ENCODE data around the gene LSM14A.

DNA sequence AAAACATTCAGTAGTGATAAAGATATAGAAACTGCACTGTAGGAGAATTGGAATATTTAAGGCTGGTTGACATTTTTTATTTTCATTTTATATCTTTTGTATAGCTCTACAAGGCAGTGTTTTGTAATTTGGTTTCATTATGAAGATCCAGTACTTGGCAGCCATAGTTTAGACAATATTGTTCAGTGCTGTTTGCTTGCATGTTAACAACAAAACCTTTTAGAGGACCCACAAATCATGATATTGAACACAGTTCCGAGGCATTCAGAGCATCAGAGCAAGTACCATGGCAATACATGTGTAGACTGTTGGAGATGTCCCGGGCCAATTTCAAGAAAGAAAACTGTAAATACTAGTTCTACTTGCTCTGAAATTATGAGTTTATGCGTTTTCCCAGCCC, 56.5 kb downstream of the LSM14A start:
- TF ChIP-seq KLF16 (IDR thresholded peaks at IDR 0.05), result no peak
- no peak for TF ChIP-seq CTCF (IDR thresholded peaks at IDR 0.05 in 2 of 3, conservative IDR thresholded peaks at IDR 0.05 in 1 of 3; ENCODE audit: insufficient read depth in 2 of 3, low read depth in 1 of 3, low read length in 3 of 3)
- no peak for TF ChIP-seq EP300 (IDR thresholded peaks at IDR 0.05; ENCODE audit: low read length)
- TF ChIP-seq, protein P1, sequence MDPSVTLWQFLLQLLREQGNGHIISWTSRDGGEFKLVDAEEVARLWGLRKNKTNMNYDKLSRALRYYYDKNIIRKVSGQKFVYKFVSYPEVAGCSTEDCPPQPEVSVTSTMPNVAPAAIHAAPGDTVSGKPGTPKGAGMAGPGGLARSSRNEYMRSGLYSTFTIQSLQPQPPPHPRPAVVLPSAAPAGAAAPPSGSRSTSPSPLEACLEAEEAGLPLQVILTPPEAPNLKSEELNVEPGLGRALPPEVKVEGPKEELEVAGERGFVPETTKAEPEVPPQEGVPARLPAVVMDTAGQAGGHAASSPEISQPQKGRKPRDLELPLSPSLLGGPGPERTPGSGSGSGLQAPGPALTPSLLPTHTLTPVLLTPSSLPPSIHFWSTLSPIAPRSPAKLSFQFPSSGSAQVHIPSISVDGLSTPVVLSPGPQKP (CRISPR knock-in tag; IDR thresholded peaks at IDR 0.05), result no peak
- TF ChIP-seq C11orf30 (IDR thresholded peaks at IDR 0.05; ENCODE audit: low read depth), result no peak
- TF ChIP-seq CBX2 (IDR thresholded peaks at IDR 0.05; ENCODE audit: insufficient read depth, low read length, poor library complexity, severe bottlenecking), result no peak
- no peak for TF ChIP-seq CAMTA2 (CRISPR knock-in tag; conservative IDR thresholded peaks at IDR 0.05)
- no peak for TF ChIP-seq JUN (IDR thresholded peaks at IDR 0.05; ENCODE audit: borderline replicate concordance, low read depth, low read length)
- TF ChIP-seq JUN (CRISPR knock-in tag; IDR thresholded peaks at IDR 0.05; ENCODE audit: borderline replicate concordance), result no peak
- TF ChIP-seq CXXC5 (CRISPR knock-in tag; IDR thresholded peaks at IDR 0.05), result no peak
- no peak for TF ChIP-seq EGR1 (conservative IDR thresholded peaks at IDR 0.05)
- TF ChIP-seq, protein P2, sequence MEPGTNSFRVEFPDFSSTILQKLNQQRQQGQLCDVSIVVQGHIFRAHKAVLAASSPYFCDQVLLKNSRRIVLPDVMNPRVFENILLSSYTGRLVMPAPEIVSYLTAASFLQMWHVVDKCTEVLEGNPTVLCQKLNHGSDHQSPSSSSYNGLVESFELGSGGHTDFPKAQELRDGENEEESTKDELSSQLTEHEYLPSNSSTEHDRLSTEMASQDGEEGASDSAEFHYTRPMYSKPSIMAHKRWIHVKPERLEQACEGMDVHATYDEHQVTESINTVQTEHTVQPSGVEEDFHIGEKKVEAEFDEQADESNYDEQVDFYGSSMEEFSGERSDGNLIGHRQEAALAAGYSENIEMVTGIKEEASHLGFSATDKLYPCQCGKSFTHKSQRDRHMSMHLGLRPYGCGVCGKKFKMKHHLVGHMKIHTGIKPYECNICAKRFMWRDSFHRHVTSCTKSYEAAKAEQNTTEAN (CRISPR knock-in tag; IDR thresholded peaks at IDR 0.05), result no peak
- no peak for TF ChIP-seq ZNF561 (CRISPR knock-in tag; conservative IDR thresholded peaks at IDR 0.05)

Measured in K562 (cell line).